Neural progenitor cell (in vitro differentiated cells): Measurements from ENCODE around the gene CD81. TPM values are rescaled to one million over a fixed set of nuclear protein-coding genes. Genes with fewer than 3 reads are reported as not detected.
A peak's percentile ranks its signal among the peaks of the same experiment; 100 is the strongest.

Source experiments
- DNase-seq: peaks from one replicate; pipeline ENCODE4 v3.0.0-alpha.2; 2016; ENCODE audit warnings: low spot score
- H2AFZ ChIP-seq: fragments of 200-600 bp; sonication (generic); replicated peaks from 2 replicates; pipeline ENCODE4 v1.6.1; 2016; ENCODE audit warnings: antibody characterized with exemption
- H3F3A ChIP-seq: fragments of 200-600 bp; sonication (generic); 2 replicates; pipeline ENCODE4 v1.6.1; 2016; ENCODE audit warnings: antibody characterized with exemption, low read depth
- H3K27ac ChIP-seq: fragments of 200-600 bp; sonication (generic); 2 replicates; pipeline ENCODE4 v1.5.1; 2016; ENCODE audit warnings: mild to moderate bottlenecking
- H3K27me3 ChIP-seq: fragments of 200-600 bp; sonication (generic); 2 replicates; pipeline ENCODE4 v1.6.1; 2016; ENCODE audit warnings: mild to moderate bottlenecking, moderate library complexity
- H3K36me3 ChIP-seq: fragments of 200-600 bp; sonication (generic); 2 replicates; pipeline ENCODE4 v1.5.1; 2016
- H3K4me1 ChIP-seq: fragments of 200-600 bp; sonication (generic); 2 replicates; pipeline ENCODE4 v1.6.1; 2016; ENCODE audit warnings: mixed run types
- H3K4me2 ChIP-seq: fragments of 200-600 bp; sonication (generic); 2 replicates; pipeline ENCODE4 v1.6.1; 2016
- H3K4me3 ChIP-seq: fragments of 200-600 bp; sonication (generic); 2 replicates; pipeline ENCODE4 v1.5.1; 2016
- H3K79me2 ChIP-seq: fragments of 200-600 bp; sonication (generic); 2 replicates; pipeline ENCODE4 v1.6.1; 2016; ENCODE audit warnings: low read depth
- H3K9ac ChIP-seq: fragments of 200-600 bp; sonication (generic); 2 replicates; pipeline ENCODE4 v1.6.1; 2016
- H3K9me3 ChIP-seq: fragments of 200-600 bp; sonication (generic); 2 replicates; pipeline ENCODE4 v1.5.1; 2016; ENCODE audit warnings: low read depth
- H4K20me1 ChIP-seq: fragments of 200-600 bp; sonication (generic); 2 replicates; pipeline ENCODE4 v1.6.1; 2016; ENCODE audit warnings: low read depth
- H3K27ac Mint-ChIP-seq: 3 replicates; pipeline ENCODE4 v1.8.0; 2021; ENCODE audit warnings: mixed read lengths
- H3K27me3 Mint-ChIP-seq: 2 replicates; pipeline ENCODE4 v1.8.0; 2022; ENCODE audit warnings: low read depth, mild to moderate bottlenecking, inconsistent platforms, moderate library complexity, mixed read lengths; ENCODE audit not compliant: insufficient read depth
- H3K36me3 Mint-ChIP-seq: 3 replicates; pipeline ENCODE4 v1.8.0; 2021; ENCODE audit warnings: mixed read lengths
- H3K4me1 Mint-ChIP-seq: 3 replicates; pipeline ENCODE4 v1.8.0; 2021; ENCODE audit warnings: mixed read lengths
- H3K4me3 Mint-ChIP-seq: 3 replicates; pipeline ENCODE4 v1.8.0; 2021; ENCODE audit warnings: mild to moderate bottlenecking, moderate library complexity, mixed read lengths
- H3K9me3 Mint-ChIP-seq: 3 replicates; pipeline ENCODE4 v1.8.0; 2020; ENCODE audit warnings: mixed read lengths
- EZH2 ChIP-seq: fragments of 200-600 bp; sonication (generic); IDR thresholded peaks from 2 replicates; pipeline ENCODE4 v1.6.1; 2017; ENCODE audit warnings: antibody characterized with exemption, mild to moderate bottlenecking, moderate library complexity
- EZH2phosphoT487 ChIP-seq: fragments of 200-600 bp; sonication (generic); IDR thresholded peaks from 2 replicates; pipeline ENCODE4 v1.6.1; 2017; ENCODE audit warnings: antibody characterized with exemption
- total RNA-seq: library from RNA; depleted of rRNA; stranded (reverse); fragments of >200 nt; gene quantifications from 2 replicates; pipeline ENCODE4 v1.2.3, GENCODE V29; 2015; ENCODE audit warnings: low replicate concordance
- TF ChIP-seq, protein P1 (sequence below): fragments of 200-600 bp; sonication (generic); IDR thresholded peaks from 2 replicates; pipeline ENCODE4 v1.5.1; 2017; ENCODE audit warnings: antibody characterized with exemption, mild to moderate bottlenecking

CD81 gene
- total RNA-seq, 1 donor from 2014 or later = 87.6 TPM

DNA sequence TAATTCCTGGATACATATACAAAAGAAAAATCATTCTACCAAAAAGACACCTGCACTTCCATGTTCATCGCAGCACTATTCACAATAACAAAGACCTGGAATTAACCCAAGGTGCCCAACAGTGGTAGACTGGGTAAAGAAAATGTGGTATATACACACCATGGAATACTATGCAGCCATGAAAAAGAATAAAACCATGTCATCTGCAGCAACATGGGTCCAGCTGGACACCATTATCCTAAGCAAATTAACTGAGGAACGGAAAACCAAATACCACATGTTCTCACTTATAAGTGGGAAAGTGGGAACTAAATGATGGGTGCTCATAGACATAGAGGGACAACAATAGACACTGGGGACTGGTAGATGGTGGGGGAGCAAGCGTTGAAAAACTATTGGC is 62.7 kb downstream of the CD81 start:
- Histone ChIP-seq H3K27ac (no peak overlapping the region), H3K9ac (no peak overlapping the region), H3K4me1 (no peaks in the 10 kb centered on the region), H3K4me3 (no peak overlapping the region), H3F3A (no peaks in the 10 kb centered on the region), H3K79me2 (no peaks in the 10 kb centered on the region), H4K20me1 (no peaks in the 10 kb centered on the region), H3K4me2 (no peak overlapping the region), H3K9me3 (no peaks in the 10 kb centered on the region), H2AFZ (no peak overlapping the region), H3K27me3 (peaks cover 97% of the 10 kb centered on the region), H3K36me3 (no peaks in the 10 kb centered on the region)
- TF ChIP-seq EZH2phosphoT487 (no peak), EZH2 (no peak)
- TF ChIP-seq, protein P1, sequence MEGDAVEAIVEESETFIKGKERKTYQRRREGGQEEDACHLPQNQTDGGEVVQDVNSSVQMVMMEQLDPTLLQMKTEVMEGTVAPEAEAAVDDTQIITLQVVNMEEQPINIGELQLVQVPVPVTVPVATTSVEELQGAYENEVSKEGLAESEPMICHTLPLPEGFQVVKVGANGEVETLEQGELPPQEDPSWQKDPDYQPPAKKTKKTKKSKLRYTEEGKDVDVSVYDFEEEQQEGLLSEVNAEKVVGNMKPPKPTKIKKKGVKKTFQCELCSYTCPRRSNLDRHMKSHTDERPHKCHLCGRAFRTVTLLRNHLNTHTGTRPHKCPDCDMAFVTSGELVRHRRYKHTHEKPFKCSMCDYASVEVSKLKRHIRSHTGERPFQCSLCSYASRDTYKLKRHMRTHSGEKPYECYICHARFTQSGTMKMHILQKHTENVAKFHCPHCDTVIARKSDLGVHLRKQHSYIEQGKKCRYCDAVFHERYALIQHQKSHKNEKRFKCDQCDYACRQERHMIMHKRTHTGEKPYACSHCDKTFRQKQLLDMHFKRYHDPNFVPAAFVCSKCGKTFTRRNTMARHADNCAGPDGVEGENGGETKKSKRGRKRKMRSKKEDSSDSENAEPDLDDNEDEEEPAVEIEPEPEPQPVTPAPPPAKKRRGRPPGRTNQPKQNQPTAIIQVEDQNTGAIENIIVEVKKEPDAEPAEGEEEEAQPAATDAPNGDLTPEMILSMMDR = no peak
- no peaks in the 10 kb centered on the region for H3K36me3 Mint-ChIP-seq
- no peak overlapping the region for H3K27ac Mint-ChIP-seq
- H3K27me3 Mint-ChIP-seq = peaks cover 32% of the 10 kb centered on the region
- no peak overlapping the region for H3K4me3 Mint-ChIP-seq
- H3K9me3 Mint-ChIP-seq = peaks cover 10% of the 10 kb centered on the region
- no peak for DNase-seq
- H3K4me1 Mint-ChIP-seq = no peaks in the 10 kb centered on the region

DNA sequence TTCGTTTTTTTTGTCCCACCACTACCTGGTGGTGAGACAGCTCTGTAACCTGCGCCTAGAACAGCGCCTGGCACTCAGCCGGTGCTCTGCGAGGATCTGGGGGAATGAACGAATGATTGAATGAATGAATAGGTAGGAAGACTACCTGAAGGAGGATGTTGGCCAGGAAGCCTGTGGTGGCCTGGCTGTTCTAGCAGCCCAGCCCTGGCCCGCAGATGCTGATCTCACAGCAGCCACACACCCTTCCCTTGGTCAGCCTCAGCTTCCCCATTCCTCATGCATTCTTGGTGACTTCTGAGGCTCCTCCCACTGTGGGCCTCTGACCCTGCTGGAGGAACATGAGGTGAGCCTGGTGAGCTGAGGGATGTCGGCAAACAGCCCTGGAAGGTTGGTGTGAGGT is 63.5 kb downstream of the CD81 start:
- no peak overlapping the region for H3K4me2 ChIP-seq
- no peaks in the 10 kb centered on the region for H3K4me1 ChIP-seq
- no peaks in the 10 kb centered on the region for H3K36me3 ChIP-seq
- Mint-ChIP-seq H3K4me1 (no peaks in the 10 kb centered on the region), H3K36me3 (no peaks in the 10 kb centered on the region), H3K4me3 (peak overlapping the region; percentile 10), H3K27ac (no peak overlapping the region), H3K27me3 (peaks cover 38% of the 10 kb centered on the region), H3K9me3 (peaks cover 10% of the 10 kb centered on the region)
- no peak overlapping the region for H3K27ac ChIP-seq
- peaks cover 97% of the 10 kb centered on the region for H3K27me3 ChIP-seq
- no peak for DNase-seq
- no peak overlapping the region for H3K4me3 ChIP-seq
- no peaks in the 10 kb centered on the region for H3F3A ChIP-seq
- H3K9ac ChIP-seq = no peak overlapping the region
- H2AFZ ChIP-seq = no peak overlapping the region
- H4K20me1 ChIP-seq = no peaks in the 10 kb centered on the region
- H3K79me2 ChIP-seq = no peaks in the 10 kb centered on the region
- TF ChIP-seq, protein P1 = no peak
- TF ChIP-seq EZH2phosphoT487 (no peak), EZH2 (no peak)
- H3K9me3 ChIP-seq = no peaks in the 10 kb centered on the region

DNA sequence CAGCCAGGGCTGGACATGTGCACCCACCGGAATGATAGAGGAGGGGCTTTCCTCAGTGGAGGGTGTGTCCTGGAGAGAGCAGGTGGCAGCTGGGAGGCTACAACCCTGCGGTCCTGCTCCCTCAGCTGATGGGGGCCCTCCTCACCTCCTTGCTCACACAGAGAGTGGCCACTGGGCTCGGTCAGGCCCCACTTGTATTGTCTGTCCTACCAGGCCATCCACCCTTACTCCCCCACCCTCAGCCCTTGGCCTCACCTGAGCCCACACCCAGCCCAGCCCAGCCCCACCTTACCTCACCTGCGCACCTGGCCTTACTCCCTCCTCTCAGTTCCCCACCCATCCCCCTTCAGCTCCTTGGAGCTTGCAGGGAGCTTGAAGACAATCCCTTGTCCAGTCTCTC is 64.1 kb downstream of the CD81 start:
- peaks cover 10% of the 10 kb centered on the region for H3K9me3 Mint-ChIP-seq
- no peaks in the 10 kb centered on the region for H3K36me3 Mint-ChIP-seq
- Histone ChIP-seq H3K79me2 (no peaks in the 10 kb centered on the region), H2AFZ (no peak overlapping the region), H3K9ac (no peak overlapping the region), H3K4me1 (no peaks in the 10 kb centered on the region), H4K20me1 (no peaks in the 10 kb centered on the region), H3F3A (no peaks in the 10 kb centered on the region), H3K36me3 (no peaks in the 10 kb centered on the region), H3K27me3 (peaks cover 97% of the 10 kb centered on the region), H3K9me3 (no peaks in the 10 kb centered on the region), H3K4me2 (no peak overlapping the region), H3K27ac (no peak overlapping the region), H3K4me3 (no peak overlapping the region)
- peaks cover 41% of the 10 kb centered on the region for H3K27me3 Mint-ChIP-seq
- no peak overlapping the region for H3K4me3 Mint-ChIP-seq
- DNase-seq = no peak
- TF ChIP-seq EZH2phosphoT487 = no peak
- TF ChIP-seq, protein P1 = no peak
- TF ChIP-seq EZH2 = no peak
- no peak overlapping the region for H3K27ac Mint-ChIP-seq
- H3K4me1 Mint-ChIP-seq = no peaks in the 10 kb centered on the region
